Measurements from ENCODE around the gene LMTK3.

The LMTK3 gene

GRCh38 chr19:48471836-48472235 lies 39.8 kb downstream of the LMTK3 start:
- DNase-seq (ENCODE audit: low spot score): no peak

- DNase-seq (ENCODE audit: low spot score): no peak
Observed at GRCh38 chr19:48470856-48471255, 40.8 kb downstream of the LMTK3 start.

DNA sequence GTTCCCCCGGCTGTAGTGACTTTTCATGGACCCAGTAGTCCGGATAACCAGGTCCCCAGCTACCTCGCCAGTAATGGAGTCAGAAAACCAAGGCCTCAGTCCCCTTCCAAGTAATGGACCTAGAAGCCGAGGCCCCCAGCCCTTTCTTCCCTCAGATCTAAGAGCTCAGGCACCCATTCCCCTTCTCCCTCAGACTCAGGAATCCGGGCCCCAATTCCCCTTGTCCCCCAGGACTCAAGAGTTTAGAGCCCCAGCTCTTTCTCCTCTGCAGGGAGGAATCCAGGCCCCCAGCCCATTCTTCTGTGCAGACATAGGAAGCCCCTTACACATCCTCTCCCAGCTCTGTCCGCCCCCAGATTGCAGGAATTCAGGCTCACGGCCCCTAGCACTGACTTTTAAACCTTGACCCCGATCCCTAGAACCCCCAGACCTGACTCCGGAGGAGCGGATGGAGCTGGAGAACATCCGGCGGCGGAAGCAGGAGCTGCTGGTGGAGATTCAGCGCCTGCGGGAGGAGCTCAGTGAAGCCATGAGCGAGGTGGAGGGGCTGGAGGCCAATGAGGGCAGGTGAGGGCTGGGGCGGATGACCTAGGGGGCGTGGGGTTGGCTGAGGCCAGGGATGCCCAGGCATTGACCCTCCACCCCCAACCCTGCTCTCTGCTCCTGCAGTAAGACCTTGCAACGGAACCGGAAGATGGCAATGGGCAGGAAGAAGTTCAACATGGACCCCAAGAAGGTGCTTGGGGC lies 41.5 kb downstream of the LMTK3 start:
- no peak for DNase-seq (ENCODE audit: low spot score)

DNA sequence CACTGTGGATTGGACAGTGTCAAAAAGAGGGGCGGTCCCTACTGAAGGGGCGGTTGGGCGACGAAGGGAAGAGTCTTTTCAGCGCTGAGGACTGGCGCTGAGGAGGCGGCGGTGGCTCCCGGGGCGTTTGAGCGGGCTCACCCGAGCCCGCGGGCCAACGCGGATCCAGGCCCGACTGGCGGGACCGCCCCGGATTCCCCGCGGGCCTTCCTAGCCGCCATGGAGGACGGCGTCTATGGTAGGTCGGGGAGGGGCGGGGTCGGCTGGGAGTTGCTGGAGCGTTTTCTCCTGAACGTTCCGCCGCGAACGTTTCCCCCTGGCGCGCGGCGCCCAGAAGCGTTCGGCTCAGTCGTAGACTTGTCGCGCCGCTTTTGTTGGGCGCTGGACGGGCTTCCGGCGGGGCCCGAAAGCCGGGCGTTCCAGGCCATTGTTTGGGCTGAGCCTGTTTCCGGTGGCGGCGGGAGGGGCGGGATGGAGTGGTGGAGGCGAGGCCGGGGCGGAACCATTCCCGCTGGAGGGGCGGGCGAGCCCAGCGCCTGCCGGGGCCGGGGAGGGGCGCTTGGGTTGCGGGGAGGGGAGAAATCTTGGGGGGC lies 42.2 kb downstream of the LMTK3 start, which contains the start of gene CYTH2:
Gene CYTH2 (plus strand): TSS at position 81 of the 593 bp plus-strand sequence. CDS start 139 bp downstream, at position 220.
- peak; percentile 74 for DNase-seq (ENCODE audit: low spot score)

- peak; percentile 100 for DNase-seq (ENCODE audit: low spot score)
Observed at GRCh38 chr19:48468772-48469288, 42.8 kb downstream of the LMTK3 start.

DNA sequence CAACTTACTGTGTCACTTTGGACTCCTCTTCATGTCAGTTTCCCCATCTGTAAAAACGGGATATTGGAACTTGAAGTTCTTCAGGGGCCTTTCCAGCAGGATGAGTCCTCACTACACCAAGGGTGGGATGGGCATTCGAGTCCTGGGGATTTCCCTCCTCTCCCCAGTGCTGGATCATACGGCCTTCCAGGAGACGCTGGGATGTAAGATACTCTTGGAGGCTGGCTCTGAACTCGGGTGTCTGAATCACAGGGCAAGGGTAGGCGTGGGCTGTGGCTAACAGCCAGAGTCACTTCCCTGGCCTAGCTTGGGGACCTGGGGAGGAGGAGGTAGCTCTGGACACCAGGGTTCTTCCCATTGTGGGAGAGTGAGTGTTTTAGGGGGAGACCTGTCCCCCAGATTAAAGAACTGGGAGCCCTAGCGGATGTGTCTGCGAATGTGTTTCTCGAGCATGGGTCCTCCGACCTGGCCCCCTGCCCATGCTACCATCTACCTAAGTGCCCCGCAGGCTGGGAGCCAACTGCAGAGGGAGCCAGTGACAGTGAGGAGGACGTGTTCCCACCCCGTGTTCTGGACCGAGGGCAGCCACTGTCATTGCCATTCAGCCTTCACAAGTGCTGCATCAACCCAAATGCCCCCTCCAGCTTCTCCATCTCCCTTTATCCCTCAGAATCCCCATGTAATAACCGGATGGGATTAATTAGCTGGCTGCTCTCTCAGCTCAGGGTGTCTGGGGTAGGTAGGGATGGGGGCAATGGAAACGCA lies 44.9 kb downstream of the LMTK3 start:
- no peak for DNase-seq (ENCODE audit: low spot score)

DNA sequence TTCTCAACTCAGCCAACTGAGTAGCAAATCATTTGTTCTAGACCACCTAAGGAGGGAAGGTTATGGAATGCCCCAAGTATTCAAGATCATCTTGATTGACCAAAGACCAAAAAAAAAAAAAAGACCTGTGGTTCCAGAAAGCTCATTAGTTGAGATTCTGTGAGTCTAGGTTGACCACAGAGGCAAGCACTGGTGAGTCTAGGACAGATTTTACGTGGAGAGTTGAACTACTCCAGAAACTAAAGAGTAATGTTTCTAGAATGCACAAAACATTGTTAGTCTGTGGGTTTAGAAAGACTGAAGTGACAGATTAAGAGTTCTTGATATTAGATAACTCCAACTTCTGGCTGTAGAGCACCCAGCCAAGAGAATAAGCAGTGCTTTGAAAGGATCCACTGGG lies 46.4 kb downstream of the LMTK3 start:
- DNase-seq (ENCODE audit: low spot score): no peak

DNA sequence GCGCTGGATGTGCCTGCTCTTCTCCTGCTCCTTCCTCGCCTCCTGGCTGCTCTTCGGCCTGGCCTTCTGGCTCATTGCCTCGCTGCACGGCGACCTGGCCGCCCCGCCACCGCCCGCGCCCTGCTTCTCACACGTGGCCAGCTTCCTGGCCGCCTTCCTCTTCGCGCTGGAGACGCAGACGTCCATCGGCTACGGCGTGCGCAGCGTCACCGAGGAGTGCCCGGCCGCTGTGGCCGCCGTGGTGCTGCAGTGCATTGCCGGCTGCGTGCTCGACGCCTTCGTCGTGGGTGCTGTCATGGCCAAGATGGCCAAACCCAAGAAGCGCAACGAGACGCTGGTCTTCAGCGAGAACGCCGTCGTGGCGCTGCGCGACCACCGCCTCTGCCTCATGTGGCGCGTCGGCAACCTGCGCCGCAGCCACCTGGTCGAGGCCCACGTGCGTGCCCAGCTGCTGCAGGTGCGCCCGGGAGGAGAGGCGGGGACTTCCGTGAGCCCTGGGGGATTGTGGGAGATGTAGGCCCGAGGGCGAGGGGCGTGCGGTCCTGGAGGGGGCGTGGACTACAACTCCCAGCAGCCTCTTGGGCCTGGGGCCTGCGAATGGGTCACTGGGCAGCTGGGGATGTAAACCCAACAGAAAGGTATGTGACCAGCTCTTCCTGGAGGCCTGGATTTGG lies 49.5 kb downstream of the LMTK3 start:
- DNase-seq (ENCODE audit: low spot score): no peak

DNA sequence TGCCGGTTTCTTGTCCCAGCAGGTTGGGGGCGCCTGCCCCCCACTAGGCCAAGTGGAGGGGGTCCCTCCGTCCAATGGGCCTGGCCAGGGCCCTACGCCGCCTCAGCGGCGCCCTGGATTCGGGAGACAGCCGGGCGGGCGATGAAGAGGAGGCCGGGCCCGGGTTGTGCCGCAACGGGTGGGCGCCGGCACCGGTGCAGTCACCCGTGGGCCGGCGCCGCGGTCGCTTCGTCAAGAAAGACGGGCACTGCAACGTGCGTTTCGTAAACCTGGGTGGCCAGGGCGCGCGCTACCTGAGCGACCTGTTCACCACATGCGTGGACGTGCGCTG lies 50.0 kb downstream of the LMTK3 start:
- DNase-seq (ENCODE audit: low spot score): no peak

DNA sequence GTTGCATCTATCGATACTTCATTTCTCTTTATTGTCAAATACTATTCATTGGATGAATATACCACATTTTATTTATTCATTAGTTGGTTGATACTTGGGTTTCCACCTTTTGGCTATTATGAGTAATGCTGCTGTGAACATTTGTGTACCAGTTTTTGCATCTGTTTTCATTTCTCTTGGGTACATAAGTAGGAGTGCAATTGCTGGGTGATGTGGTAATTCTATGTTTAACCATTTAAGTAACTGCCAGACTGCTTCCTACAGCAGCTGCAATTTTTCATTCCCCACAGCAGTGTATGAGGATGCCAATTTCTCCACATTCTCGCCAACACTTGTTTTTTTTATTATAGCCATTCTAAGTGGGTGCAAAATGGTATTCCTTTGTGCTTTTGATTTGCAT lies 53.6 kb downstream of the LMTK3 start:
- no peak for DNase-seq (ENCODE audit: low spot score)

DNA sequence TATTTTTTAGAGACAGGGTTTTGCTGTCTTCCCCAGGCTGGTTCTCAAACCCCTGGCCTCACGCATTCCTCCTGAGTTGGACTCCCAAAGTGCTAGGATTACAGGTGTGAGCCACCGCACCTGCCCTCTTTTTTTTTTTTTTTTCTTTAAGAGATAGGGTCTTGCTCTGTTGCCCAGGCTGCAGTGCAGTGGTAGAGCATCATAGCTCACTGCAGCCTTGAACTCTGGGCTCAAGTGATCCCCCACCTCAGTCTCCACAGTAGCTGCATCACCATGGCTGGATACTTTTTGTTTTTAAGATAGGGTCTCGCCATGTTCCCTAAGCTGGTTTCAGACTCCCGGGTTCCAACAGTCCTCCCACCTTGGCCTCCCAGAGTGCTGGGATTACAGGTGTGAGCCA lies 54.8 kb downstream of the LMTK3 start:
- DNase-seq (ENCODE audit: low spot score): no peak

- DNase-seq (ENCODE audit: low spot score): no peak
Observed at GRCh38 chr19:48455908-48456562, 55.6 kb downstream of the LMTK3 start.

DNA sequence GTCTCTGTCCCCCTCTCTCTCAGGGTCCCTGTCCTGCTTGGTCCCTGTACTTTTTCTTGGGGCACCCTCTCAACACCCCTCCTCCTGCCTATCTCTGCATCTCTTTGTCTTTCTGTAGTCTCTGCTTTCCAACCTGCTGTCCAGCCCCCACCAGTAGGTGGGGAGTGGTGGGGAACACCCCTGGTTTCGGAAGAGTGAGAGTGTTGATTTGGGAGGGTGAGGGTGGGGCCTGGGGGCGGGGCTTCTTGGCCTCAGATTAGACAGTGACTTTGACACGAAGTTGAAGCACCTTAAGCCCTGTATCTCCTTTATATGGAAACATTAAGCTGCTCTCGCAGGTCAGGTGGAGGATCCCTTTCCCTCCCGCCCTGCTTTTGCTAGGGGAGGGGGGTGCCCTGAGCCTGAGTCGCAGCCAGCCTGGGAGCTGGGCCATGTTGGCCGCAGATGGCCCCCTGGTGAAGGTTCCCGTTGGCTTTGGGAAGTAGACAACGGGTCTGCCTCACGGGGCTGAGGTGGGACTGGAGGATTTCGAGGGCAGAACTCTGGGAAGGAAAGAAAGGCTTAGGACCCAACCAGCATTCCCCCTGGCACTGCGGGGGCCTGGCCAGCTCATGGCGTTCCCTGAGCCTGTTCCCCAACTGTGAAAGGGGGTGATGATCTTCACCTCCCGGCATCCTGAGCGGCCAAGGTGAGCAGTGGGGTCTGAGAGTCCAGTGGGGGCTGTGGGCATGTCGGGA lies 56.3 kb downstream of the LMTK3 start, which contains the start of gene KCNJ14:
Gene KCNJ14 (plus strand): TSS at position 404 of the 737 bp plus-strand sequence. CDS start 6,151 bp downstream, outside the sequence.
- no peak for DNase-seq (ENCODE audit: low spot score)

DNA sequence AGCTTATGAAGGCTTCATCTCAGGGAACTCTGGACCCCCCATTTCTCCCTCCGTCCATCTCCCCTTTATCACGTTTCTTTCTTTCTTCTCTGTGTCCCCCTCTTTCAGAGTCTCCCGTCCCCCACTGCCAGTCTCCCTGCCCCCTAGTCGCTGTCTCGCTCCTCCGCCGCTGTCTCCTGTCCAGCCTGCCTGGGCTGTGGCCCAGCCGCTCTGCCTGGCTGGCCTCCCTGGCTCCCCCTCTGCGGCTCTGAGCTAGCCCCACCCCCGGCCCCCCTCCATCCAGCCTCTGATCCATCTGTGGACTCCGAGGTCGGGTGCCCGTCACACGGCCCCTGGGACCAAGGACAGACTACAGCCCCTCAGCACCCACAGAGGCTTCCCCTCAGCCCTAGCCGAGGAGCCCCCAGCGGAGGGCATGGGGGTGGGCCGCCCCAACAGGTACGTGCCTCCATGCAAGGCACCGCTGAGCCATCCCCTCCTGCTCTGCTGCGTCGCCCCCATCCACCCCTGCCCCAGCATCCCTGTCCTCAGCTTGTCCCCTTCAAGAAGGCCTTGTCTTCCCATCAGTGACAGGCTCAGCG lies 57.4 kb downstream of the LMTK3 start:
- DNase-seq (ENCODE audit: low spot score): no peak

GRCh38 chr19:48452289-48453190 lies 59.1 kb downstream of the LMTK3 start:
- no peak for DNase-seq (ENCODE audit: low spot score)

- no peak for DNase-seq (ENCODE audit: low spot score)
Observed at GRCh38 chr19:48451624-48452023, 60.0 kb downstream of the LMTK3 start.

- DNase-seq (ENCODE audit: low spot score): no peak
Observed at GRCh38 chr19:48450863-48451262, 60.8 kb downstream of the LMTK3 start.

GRCh38 chr19:48450441-48450840 lies 61.2 kb downstream of the LMTK3 start:
- DNase-seq (ENCODE audit: low spot score): no peak

GRCh38 chr19:48448563-48448962 lies 63.1 kb downstream of the LMTK3 start:
- no peak for DNase-seq (ENCODE audit: low spot score)

DNA sequence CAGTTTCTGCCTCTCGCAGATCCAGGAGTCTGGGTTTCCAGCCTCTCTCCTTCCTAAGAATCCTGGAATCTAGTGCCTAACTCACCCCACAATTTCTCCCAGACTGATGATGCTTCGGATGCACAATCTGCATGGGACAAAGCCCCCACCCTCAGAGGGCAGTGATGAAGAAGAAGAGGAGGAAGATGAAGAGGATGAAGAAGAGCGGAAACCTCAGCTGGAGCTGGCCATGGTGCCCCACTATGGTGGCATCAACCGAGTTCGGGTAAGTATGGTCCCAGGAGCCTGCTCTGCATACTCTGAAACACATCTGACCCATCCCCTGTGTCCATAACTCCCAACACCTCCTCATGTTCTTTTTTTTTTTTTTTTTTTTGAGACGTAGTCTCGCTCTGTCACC lies 65.1 kb downstream of the LMTK3 start:
- no peak for DNase-seq (ENCODE audit: low spot score)

Measured in CD4-positive, alpha-beta T cell treated with Interleukin-2 at 100 ng/mL for 4 hours (primary cell).